Nephron progenitor cell (in vitro differentiated cells): ENCODE results near the gene C19orf73.

ENCODE experiments used
- DNase-seq: peaks from one replicate; pipeline ENCODE4 v3.0.0; 2021
- H3K27ac Mint-ChIP-seq: 2 replicates; pipeline ENCODE4 v1.8.0; 2021; ENCODE audit warnings: mild to moderate bottlenecking, moderate library complexity, mixed read lengths
- H3K27me3 Mint-ChIP-seq: 2 replicates; pipeline ENCODE4 v1.8.0; 2021; ENCODE audit warnings: mild to moderate bottlenecking, low read depth, mixed read lengths; ENCODE audit not compliant: poor library complexity
- H3K36me3 Mint-ChIP-seq: 2 replicates; pipeline ENCODE4 v1.8.0; 2021; ENCODE audit warnings: low read depth, mixed read lengths
- H3K4me1 Mint-ChIP-seq: 2 replicates; pipeline ENCODE4 v1.8.0; 2021; ENCODE audit warnings: mixed read lengths
- H3K4me3 Mint-ChIP-seq: 2 replicates; pipeline ENCODE4 v1.8.0; 2021; ENCODE audit warnings: mild to moderate bottlenecking, moderate library complexity, mixed read lengths
- H3K9me3 Mint-ChIP-seq: 2 replicates; pipeline ENCODE4 v1.8.0; 2021; ENCODE audit warnings: mild to moderate bottlenecking, moderate library complexity, mixed read lengths
- CTCF ChIP-seq: fragments of 200-600 bp; sonication (generic); IDR thresholded peaks from 2 replicates; pipeline ENCODE4 v1.5.0; 2021; ENCODE audit warnings: antibody characterized with exemption

Gene C19orf73

GRCh38 chr19:49114630-49115363 lies 4.1 kb downstream of the C19orf73 start:
- Mint-ChIP-seq H3K27ac (no peak overlapping the region), H3K9me3 (no peaks in the 10 kb centered on the region), H3K4me1 (peaks cover 47% of the 10 kb centered on the region), H3K27me3 (peaks cover 18% of the 10 kb centered on the region), H3K36me3 (no peaks in the 10 kb centered on the region), H3K4me3 (peak overlapping the region; percentile 85)
- DNase-seq: peak; percentile 77
- no peak for TF ChIP-seq CTCF

DNA sequence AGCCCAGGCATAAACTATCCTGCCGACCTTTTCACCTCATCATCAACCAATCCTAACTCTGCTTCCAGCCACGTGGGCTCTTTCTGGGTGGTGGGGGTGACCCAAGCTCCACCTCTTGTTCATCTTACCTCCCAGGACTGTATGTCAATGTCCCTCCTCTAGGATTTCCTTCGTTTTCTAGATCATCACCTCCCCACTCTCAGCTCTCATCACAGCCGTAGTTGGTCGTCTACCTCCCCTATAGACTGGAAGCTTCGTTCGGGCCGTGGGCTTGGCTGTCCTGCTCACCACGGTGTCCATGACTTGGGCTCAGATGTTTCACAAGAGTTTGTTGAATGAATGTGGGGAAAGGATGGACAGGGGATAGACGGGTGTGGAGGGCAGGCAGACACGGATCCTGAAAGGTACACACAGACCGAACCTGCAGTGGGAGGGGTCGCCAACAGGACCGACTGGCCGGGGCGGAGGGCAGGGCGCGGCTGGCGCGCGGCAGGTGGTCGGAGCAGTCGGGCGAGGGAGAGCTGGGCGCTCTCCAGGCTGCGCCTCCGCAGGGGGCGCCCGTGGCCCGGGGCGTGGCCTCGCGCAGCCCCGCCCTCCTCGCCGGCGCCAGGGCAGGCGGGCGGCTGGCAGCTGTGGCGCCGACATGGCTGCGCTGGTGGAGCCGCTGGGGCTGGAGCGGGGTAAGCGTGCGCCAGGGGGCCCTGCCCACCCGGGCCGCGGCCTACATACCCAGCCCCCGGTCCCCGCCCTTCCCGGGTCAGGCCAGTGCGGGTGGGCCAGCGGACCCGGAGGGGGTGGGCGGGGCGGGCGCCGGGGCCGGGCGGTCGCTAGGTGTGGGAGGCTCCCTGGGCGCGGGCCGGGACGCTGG lies 4.9 kb downstream of the C19orf73 start, which contains the start of gene LIN7B:
LIN7B (plus strand) TSS at position 609 of the 868 bp plus-strand sequence; CDS start at position 644, 35 bp downstream.
- peaks cover 7% of the 10 kb centered on the region for H3K36me3 Mint-ChIP-seq
- H3K27me3 Mint-ChIP-seq: peaks cover 15% of the 10 kb centered on the region
- peak within 1 kb of the TSS; percentile 21 for H3K27ac Mint-ChIP-seq
- TF ChIP-seq CTCF: no peak
- peaks cover 47% of the 10 kb centered on the region for H3K4me1 Mint-ChIP-seq
- H3K4me3 Mint-ChIP-seq: peak within 1 kb of the TSS; percentile 85
- DNase-seq: peak; percentile 81
- no peaks in the 10 kb centered on the region for H3K9me3 Mint-ChIP-seq

- H3K27me3 Mint-ChIP-seq: peaks cover 11% of the 10 kb centered on the region
- H3K4me1 Mint-ChIP-seq: peaks cover 35% of the 10 kb centered on the region
- no peak overlapping the region for H3K4me3 Mint-ChIP-seq
- no peak for TF ChIP-seq CTCF
- no peak for DNase-seq
- peaks cover 26% of the 10 kb centered on the region for H3K36me3 Mint-ChIP-seq
- H3K9me3 Mint-ChIP-seq: no peaks in the 10 kb centered on the region
- H3K27ac Mint-ChIP-seq: no peak overlapping the region
Observed at GRCh38 chr19:49111218-49111998, 7.5 kb downstream of the C19orf73 start.

DNA sequence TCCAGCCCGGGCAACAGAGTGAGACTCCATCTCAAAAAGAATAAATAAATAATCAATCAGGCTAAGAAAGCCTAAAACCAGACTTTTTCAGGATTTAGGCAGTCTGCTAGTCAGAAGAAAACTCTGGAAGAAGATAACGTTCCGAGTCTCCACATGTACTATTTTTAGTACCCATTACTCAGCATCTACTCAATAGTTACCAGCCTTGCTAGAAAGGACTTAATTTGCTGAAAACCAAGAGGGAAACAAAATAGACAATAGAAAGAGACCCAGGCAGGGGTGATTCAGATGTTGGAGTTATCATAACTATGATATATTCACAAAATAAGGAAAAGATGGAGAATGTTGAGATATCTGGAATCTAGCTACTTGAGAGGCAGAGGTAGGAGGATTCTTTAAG lies 8.4 kb downstream of the C19orf73 start:
- H3K27ac Mint-ChIP-seq: no peak overlapping the region
- H3K4me3 Mint-ChIP-seq: no peak overlapping the region
- no peak for TF ChIP-seq CTCF
- H3K36me3 Mint-ChIP-seq: peaks cover 34% of the 10 kb centered on the region
- peaks cover 36% of the 10 kb centered on the region for H3K4me1 Mint-ChIP-seq
- no peak for DNase-seq
- no peaks in the 10 kb centered on the region for H3K9me3 Mint-ChIP-seq
- H3K27me3 Mint-ChIP-seq: peaks cover 8% of the 10 kb centered on the region

- peak overlapping the region; percentile 92 for H3K27ac Mint-ChIP-seq
- H3K9me3 Mint-ChIP-seq: no peaks in the 10 kb centered on the region
- TF ChIP-seq CTCF: no peak
- no peak overlapping the region for H3K4me3 Mint-ChIP-seq
- peaks cover 41% of the 10 kb centered on the region for H3K36me3 Mint-ChIP-seq
- no peak for DNase-seq
- peaks cover 38% of the 10 kb centered on the region for H3K4me1 Mint-ChIP-seq
- peaks cover 8% of the 10 kb centered on the region for H3K27me3 Mint-ChIP-seq
Observed at GRCh38 chr19:49109569-49110233, 9.2 kb downstream of the C19orf73 start.
